OCI-LY7 (cell line): ENCODE data around the gene SHROOM2.

Experiments
- CTCF ChIP-seq: fragments of 200-600 bp; sonication (generic); conservative IDR thresholded peaks from 2 replicates; pipeline ENCODE4 v1.5.1; 2014; ENCODE audit warnings: mild to moderate bottlenecking, antibody characterized with exemption, low read length, moderate library complexity, mixed read lengths
- EZH2phosphoT487 ChIP-seq: fragments of 200-600 bp; sonication (generic); IDR thresholded peaks from 2 replicates; pipeline ENCODE4 v1.6.1; 2018; ENCODE audit warnings: low read depth, borderline replicate concordance, mild to moderate bottlenecking, mixed run types, antibody characterized with exemption, low read length, moderate library complexity, mixed read lengths

- TF ChIP-seq CTCF: no peak
- no peak for TF ChIP-seq EZH2phosphoT487
Observed at GRCh38 chrX:9844936-9845577, 58.8 kb downstream of the SHROOM2 start.
